COLO668 (cell line): ENCODE measurements around the gene CD81.
"Not testable (repeated sequence)": the region's sequence is repeated elsewhere in the genome, so short reads cannot be mapped to it uniquely, and the experiment has no call there.

Source experiments
- DNase-seq: peaks from one replicate; lab custom pipeline; 2025; ENCODE audit not compliant: unreplicated experiment; lab: John Stamatoyannopoulos, UW

CD81 gene

GRCh38 chr11:2376751-2377451, at the start of gene CD81:
TSS of gene CD81 (plus strand) at chr11:2377310. CDS start at chr11:2377550, 240 bp downstream.
- no peak for DNase-seq

- DNase-seq: no peak
These were observed 49.1 kb upstream of the CD81 start for GRCh38 chr11:2328021-2328420.

- DNase-seq: no peak
These were observed 48.3 kb upstream of the CD81 start for GRCh38 chr11:2328656-2329354.

DNA sequence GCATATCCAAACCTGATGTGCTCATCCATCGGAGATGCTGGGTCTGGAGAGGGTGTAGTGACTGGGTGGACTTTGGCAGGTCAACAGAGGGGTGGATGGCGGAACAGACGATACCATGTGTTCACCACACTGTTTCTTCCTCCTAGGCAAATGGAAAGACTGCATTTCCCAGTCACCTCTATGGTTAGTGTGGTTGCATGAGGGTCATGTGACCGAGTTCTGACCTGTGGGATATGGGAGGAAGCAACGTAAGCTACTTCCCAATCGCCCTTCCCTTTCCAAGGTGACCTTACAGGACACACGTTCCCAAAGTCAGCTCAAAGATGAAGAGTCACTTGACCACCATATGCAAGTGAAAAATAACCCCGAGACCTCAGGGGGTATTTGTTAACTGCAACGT, 47.6 kb upstream of the CD81 start:
- DNase-seq: no peak

- DNase-seq: no peak
These were observed 46.4 kb upstream of the CD81 start for GRCh38 chr11:2330696-2331095.

- DNase-seq: no peak
These were observed 45.7 kb upstream of the CD81 start for GRCh38 chr11:2331404-2331803.

DNA sequence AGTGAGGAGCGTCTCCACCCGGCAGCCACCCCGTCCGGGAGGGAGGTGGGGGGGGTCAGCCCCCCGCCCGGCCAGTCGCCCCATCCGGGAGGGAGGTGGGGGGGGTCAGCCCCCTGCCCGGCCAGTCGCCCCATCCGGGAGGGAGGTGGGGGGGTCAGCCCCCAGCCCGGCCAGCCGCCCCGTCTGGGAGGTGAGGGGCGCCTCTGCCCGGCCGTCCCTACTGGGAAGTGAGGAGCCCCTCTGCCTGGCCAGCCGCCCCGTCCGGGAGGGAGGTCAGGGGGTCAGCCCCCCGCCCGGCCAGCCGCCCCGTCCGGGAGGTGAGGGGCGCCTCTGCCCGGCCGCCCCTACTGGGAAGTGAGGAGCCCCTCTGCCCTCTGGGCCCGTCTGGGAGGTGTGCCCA, 44.5 kb upstream of the CD81 start:
- not testable (repeated sequence) for DNase-seq

DNA sequence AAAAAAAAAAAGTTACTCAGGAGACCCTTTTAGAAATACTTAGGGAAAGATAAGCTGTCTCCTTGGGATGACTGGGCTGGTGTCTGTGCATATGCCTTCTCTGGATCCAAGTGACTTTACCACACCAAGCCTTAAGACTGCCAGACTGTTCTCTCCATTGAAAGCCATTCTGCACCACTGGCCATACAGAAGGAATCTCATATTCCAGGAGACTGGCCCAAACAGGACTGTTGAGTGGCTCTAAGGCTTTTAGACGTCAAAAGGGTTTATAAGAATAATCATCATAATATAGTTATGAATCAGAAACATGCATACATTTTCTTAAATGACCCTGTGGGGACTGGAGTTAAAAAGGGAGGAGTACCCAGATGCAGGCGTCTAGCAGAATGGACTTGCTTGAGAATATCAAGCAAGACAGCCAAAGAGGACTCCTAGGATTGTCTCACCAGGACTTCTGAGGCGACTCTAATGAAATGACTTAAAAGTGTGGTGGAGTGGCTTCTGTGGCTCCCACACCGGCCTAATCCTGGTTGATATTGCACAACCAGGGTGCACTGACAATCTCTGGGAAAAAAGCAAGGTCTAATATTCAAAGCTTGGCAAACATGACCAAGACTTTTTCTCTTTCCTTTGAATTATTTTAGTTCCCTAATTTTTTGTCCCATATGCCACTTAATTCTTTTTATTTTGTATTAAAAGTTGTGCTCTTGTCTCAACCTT, 43.5 kb upstream of the CD81 start:
- DNase-seq: not testable (repeated sequence)

- not testable (repeated sequence) for DNase-seq
These were observed 41.8 kb upstream of the CD81 start for GRCh38 chr11:2335286-2335685.

GRCh38 chr11:2338760-2339159, 38.4 kb upstream of the CD81 start:
- DNase-seq: not testable (repeated sequence)

- no peak for DNase-seq
These were observed 34.6 kb upstream of the CD81 start for GRCh38 chr11:2342557-2342956.

DNA sequence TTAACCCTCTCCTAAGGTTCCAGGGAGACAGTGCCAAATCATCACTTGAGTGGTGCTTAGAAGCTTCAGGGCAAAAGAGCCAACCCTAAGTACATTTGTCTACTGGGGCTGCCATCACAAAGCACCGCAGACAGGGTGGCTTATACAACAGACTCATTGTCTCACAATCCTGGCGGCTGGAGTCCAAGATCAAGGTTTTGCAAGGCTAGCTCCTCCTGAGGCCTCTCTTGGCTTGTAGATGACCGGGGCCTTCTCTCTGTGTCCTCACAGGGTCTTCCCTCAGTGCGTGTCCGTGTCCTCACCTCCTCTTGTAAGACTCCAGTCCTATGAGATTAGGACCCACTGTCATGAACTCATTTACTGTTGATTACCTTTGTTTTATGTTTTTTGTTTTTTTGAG, 34.1 kb upstream of the CD81 start:
- no peak for DNase-seq

- no peak for DNase-seq
These were observed 33.6 kb upstream of the CD81 start for GRCh38 chr11:2343502-2343901.

GRCh38 chr11:2345050-2345449, 32.1 kb upstream of the CD81 start:
- DNase-seq: no peak

GRCh38 chr11:2346014-2346413, 31.1 kb upstream of the CD81 start:
- no peak for DNase-seq

GRCh38 chr11:2346586-2347307, 30.4 kb upstream of the CD81 start:
- no peak for DNase-seq

- DNase-seq: no peak
These were observed 29.7 kb upstream of the CD81 start for GRCh38 chr11:2347308-2347830.

GRCh38 chr11:2348986-2349385, 28.1 kb upstream of the CD81 start:
- no peak for DNase-seq

GRCh38 chr11:2351701-2352100, 25.4 kb upstream of the CD81 start:
- no peak for DNase-seq

- DNase-seq: no peak
These were observed 24.7 kb upstream of the CD81 start for GRCh38 chr11:2352420-2352819.

DNA sequence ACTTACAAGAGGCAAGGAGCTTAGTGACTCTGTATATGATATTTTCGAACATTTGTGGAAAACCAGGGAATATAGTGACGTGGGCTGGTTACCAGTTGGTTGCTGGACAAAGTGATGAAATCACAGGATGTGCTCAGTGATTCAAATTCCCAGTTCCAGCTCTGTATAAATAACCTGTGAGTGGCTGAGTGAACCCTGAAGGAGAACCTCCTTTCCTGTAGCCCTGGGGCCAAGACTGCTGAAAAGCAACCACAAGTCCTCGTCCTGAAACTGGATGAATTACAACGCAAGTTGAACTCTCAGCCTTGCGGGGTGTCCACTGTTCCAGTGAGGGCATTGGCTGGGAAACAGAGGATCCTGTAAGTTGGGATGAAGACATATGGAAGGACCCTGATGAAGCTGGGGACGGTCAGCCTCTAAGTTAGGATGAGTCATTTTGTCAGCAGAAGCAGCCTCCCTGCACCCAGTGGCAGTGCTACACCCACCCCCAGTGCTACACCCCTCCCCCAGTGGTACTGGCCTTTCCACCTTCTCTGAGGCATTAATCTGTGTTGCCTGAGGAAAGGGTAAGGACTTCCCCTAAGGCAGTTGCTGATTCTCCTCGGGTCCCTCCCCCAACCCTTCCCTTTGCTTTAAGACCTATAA, 22.0 kb upstream of the CD81 start:
- no peak for DNase-seq
